Measurements from ENCODE around the gene FAM111B. TPM values are rescaled to one million over a fixed set of nuclear protein-coding genes. Genes with fewer than 3 reads are reported as not detected.

Gene FAM111B
- total RNA-seq, 1 experiment from 2014 or later: 10.7 TPM

DNA sequence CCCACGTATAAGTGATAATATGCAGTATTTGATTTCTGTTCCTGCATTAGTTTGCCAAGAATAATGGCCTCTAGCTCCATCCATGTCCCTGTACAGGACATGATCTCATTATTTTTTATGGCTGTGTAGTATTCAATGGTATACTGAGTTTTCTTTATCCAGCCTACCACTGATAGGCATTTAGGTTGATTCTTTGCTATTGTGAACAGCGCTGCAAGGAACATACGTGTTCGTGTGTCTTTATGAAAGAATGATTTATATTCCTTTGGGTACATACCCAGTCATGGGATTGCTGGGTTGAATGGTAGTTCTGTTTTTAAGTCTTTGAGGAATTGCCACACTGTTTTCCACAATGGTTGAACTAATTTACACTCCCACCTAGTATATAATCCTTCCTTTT lies 34.2 kb downstream of the FAM111B start:
- POLR2A ChIA-PET: no interaction called here
- intact Hi-C loops (cut with micrococcal nuclease): loop anchor here (5.0 to 10.0 kb wide), 2 partner anchors 216 to 564 kb away; partner anchors contain the start of genes LPXN and ZFP91
- Histone ChIP-seq H3K27ac (ENCODE audit: low read depth, low read length) (no peak overlapping the region), H3K36me3 (ENCODE audit: control insufficient read depth in 1 of 2, insufficient read depth in 2 of 2, low read length in 2 of 2) (no peaks in the 10 kb centered on the region), H3K79me2 (ENCODE audit: insufficient read depth, low read length) (peaks cover 8% of the 10 kb centered on the region; the same call in 1 of the 2 replicates), H3K4me1 (ENCODE audit: control insufficient read depth in 1 of 2, insufficient read depth in 2 of 2, low read length in 2 of 2) (peaks cover 15 to 34% of the 10 kb centered on the region in 2 experiments), H3K9me2 (ENCODE audit: insufficient read depth) (no peaks in the 10 kb centered on the region), H3K27me3 (ENCODE audit: insufficient read depth, low read length) (no peaks in the 10 kb centered on the region), H3K9me3 (ENCODE audit: control insufficient read depth in 1 of 2, insufficient read depth in 1 of 2, low read depth in 1 of 2, low read length in 2 of 2) (no peaks in the 10 kb centered on the region), H3K4me2 (ENCODE audit: low read length) (no peak overlapping the region), H4K20me1 (ENCODE audit: insufficient read depth) (no peaks in the 10 kb centered on the region), H2AFZ (ENCODE audit: low read depth, low read length, poor library complexity, severe bottlenecking) (no peak overlapping the region), H3K4me3 (replicated peaks in 1 of 2; ENCODE audit: low read depth in 1 of 2, low read length in 2 of 2) (no peak overlapping the region), H3K9ac (ENCODE audit: low read length) (no peak overlapping the region)
- TF ChIP-seq YY1 (IDR thresholded peaks at IDR 0.05; ENCODE audit: extremely low read depth, insufficient replicate concordance, low read depth, low read length): no peak
- TF ChIP-seq, protein P1, sequence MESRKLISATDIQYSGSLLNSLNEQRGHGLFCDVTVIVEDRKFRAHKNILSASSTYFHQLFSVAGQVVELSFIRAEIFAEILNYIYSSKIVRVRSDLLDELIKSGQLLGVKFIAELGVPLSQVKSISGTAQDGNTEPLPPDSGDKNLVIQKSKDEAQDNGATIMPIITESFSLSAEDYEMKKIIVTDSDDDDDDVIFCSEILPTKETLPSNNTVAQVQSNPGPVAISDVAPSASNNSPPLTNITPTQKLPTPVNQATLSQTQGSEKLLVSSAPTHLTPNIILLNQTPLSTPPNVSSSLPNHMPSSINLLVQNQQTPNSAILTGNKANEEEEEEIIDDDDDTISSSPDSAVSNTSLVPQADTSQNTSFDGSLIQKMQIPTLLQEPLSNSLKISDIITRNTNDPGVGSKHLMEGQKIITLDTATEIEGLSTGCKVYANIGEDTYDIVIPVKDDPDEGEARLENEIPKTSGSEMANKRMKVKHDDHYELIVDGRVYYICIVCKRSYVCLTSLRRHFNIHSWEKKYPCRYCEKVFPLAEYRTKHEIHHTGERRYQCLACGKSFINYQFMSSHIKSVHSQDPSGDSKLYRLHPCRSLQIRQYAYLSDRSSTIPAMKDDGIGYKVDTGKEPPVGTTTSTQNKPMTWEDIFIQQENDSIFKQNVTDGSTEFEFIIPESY (IDR thresholded peaks at IDR 0.05; ENCODE audit: extremely low read depth, insufficient replicate concordance, low read length): no peak
- TF ChIP-seq SP1 (IDR thresholded peaks at IDR 0.05; ENCODE audit: low read depth): no peak
- TF ChIP-seq SIN3A (IDR thresholded peaks at IDR 0.05; ENCODE audit: low read depth): no peak
- no peak for TF ChIP-seq EZH2phosphoT487 (IDR thresholded peaks at IDR 0.05; ENCODE audit: borderline replicate concordance)
- TF ChIP-seq EZH2 (IDR thresholded peaks at IDR 0.05): no peak
- TF ChIP-seq EGR1 (IDR thresholded peaks at IDR 0.05; ENCODE audit: low read depth): no peak
- TF ChIP-seq ZNF274 (IDR thresholded peaks at IDR 0.05; ENCODE audit: low read depth, low read length): no peak
- TF ChIP-seq ZFX (IDR thresholded peaks at IDR 0.05): no peak
- no peak for TF ChIP-seq POLR2A (IDR thresholded peaks at IDR 0.05; ENCODE audit: borderline replicate concordance, extremely low read depth, insufficient read depth, insufficient read length)
- TF ChIP-seq POLR2AphosphoS5 (IDR thresholded peaks at IDR 0.05; ENCODE audit: low read depth, low read length): no peak
- TF ChIP-seq SRF (IDR thresholded peaks at IDR 0.05; ENCODE audit: low read depth): no peak
- TF ChIP-seq, protein P2, sequence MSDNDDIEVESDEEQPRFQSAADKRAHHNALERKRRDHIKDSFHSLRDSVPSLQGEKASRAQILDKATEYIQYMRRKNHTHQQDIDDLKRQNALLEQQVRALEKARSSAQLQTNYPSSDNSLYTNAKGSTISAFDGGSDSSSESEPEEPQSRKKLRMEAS (IDR thresholded peaks at IDR 0.05): no peak
- TF ChIP-seq, protein P3, sequence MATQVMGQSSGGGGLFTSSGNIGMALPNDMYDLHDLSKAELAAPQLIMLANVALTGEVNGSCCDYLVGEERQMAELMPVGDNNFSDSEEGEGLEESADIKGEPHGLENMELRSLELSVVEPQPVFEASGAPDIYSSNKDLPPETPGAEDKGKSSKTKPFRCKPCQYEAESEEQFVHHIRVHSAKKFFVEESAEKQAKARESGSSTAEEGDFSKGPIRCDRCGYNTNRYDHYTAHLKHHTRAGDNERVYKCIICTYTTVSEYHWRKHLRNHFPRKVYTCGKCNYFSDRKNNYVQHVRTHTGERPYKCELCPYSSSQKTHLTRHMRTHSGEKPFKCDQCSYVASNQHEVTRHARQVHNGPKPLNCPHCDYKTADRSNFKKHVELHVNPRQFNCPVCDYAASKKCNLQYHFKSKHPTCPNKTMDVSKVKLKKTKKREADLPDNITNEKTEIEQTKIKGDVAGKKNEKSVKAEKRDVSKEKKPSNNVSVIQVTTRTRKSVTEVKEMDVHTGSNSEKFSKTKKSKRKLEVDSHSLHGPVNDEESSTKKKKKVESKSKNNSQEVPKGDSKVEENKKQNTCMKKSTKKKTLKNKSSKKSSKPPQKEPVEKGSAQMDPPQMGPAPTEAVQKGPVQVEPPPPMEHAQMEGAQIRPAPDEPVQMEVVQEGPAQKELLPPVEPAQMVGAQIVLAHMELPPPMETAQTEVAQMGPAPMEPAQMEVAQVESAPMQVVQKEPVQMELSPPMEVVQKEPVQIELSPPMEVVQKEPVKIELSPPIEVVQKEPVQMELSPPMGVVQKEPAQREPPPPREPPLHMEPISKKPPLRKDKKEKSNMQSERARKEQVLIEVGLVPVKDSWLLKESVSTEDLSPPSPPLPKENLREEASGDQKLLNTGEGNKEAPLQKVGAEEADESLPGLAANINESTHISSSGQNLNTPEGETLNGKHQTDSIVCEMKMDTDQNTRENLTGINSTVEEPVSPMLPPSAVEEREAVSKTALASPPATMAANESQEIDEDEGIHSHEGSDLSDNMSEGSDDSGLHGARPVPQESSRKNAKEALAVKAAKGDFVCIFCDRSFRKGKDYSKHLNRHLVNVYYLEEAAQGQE (IDR thresholded peaks at IDR 0.05; ENCODE audit: low read depth): no peak
- TF ChIP-seq TCF7L2 (IDR thresholded peaks at IDR 0.05; ENCODE audit: borderline replicate concordance, extremely low read depth, insufficient read depth, insufficient read length): no peak
- TF ChIP-seq JUND (IDR thresholded peaks at IDR 0.05): no peak
- no peak for TF ChIP-seq RAD21 (IDR thresholded peaks at IDR 0.05; ENCODE audit: low read depth)
- no peak for ATAC-seq
- BruUV-seq (replicated peaks): no TSS peak
- CTCF ChIA-PET: interaction anchor here (1.6 to 2.3 kb wide), 2 partner anchors 31 kb away, joined by 5 to 6 read pairs; partner anchors contain the start of gene DTX4
- no peak for DNase-seq (ENCODE audit: low read depth, low spot score)
- RAD21 ChIA-PET (ENCODE audit: low non-redundant PET in 1 of 2, low total read pairs in 2 of 2, uncharacterized antibody in 2 of 2, unreplicated experiment in 2 of 2): no interaction called here

Measured in HCT116 (cell line).